Measurements from ENCODE around the gene SLC24A3.

GRCh38 chr20:19492687-19493336 is 280.4 kb downstream of the SLC24A3 start:
- TF ChIP-seq, protein P1, sequence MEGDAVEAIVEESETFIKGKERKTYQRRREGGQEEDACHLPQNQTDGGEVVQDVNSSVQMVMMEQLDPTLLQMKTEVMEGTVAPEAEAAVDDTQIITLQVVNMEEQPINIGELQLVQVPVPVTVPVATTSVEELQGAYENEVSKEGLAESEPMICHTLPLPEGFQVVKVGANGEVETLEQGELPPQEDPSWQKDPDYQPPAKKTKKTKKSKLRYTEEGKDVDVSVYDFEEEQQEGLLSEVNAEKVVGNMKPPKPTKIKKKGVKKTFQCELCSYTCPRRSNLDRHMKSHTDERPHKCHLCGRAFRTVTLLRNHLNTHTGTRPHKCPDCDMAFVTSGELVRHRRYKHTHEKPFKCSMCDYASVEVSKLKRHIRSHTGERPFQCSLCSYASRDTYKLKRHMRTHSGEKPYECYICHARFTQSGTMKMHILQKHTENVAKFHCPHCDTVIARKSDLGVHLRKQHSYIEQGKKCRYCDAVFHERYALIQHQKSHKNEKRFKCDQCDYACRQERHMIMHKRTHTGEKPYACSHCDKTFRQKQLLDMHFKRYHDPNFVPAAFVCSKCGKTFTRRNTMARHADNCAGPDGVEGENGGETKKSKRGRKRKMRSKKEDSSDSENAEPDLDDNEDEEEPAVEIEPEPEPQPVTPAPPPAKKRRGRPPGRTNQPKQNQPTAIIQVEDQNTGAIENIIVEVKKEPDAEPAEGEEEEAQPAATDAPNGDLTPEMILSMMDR (IDR thresholded peaks at IDR 0.05) = no peak
- no peak for TF ChIP-seq POLR2A (IDR thresholded peaks at IDR 0.05)
